HepG2 (cell line): ENCODE measurements around the gene BRAP. TPM values are rescaled to one million over a fixed set of nuclear protein-coding genes. Genes with fewer than 3 reads are reported as not detected.

ENCODE experiments used
- BATF2 ChIP-seq: sonication (generic); formaldehyde crosslinking; IDR thresholded peaks from 2 replicates; pipeline ENCODE4 v1.8.0; 2022; ENCODE audit warnings: mild to moderate bottlenecking, missing genetic modification reagents, moderate library complexity
- CCAR2 ChIP-seq: fragments of 200-400 bp; formaldehyde crosslinking; optimal IDR thresholded peaks from 2 replicates; pipeline ENCODE3; 2018; ENCODE audit warnings: low read depth, mild to moderate bottlenecking, low read length, moderate library complexity
- JUND ChIP-seq: sonication (generic); formaldehyde crosslinking; IDR thresholded peaks from 2 replicates; pipeline ENCODE4 v1.8.0; 2022; ENCODE audit warnings: mild to moderate bottlenecking, missing genetic modification reagents
- MXD4 ChIP-seq: IDR thresholded peaks from 2 replicates; pipeline ENCODE4 v1.6.1; 2016; ENCODE audit warnings: mild to moderate bottlenecking, missing biosample characterization, missing genetic modification reagents
- POLR2G ChIP-seq: fragments of 200-400 bp; formaldehyde crosslinking; IDR thresholded peaks from 2 replicates; pipeline ENCODE4 v1.6.1; 2018; ENCODE audit warnings: mild to moderate bottlenecking, low read depth, low read length, moderate library complexity
- TBP ChIP-seq: sonication (generic); formaldehyde crosslinking; IDR thresholded peaks from 2 replicates; pipeline ENCODE4 v1.5.0; 2020; ENCODE audit warnings: missing genetic modification reagents
- UBTF ChIP-seq: sonication (generic); formaldehyde crosslinking; IDR thresholded peaks from 2 replicates; pipeline ENCODE4 v1.4.0; 2020; ENCODE audit warnings: mild to moderate bottlenecking, missing genetic modification reagents
- ZNF709 ChIP-seq: sonication (generic); formaldehyde crosslinking; IDR thresholded peaks from 2 replicates; pipeline ENCODE4 v1.5.0; 2020; ENCODE audit warnings: mild to moderate bottlenecking, missing genetic modification reagents
- polyA plus RNA-seq, 8 experiments: library from polyadenylated mRNA; depleted of rRNA in 3 of 8; stranded (reverse) in 7 of 8; unstranded in 1 of 8; fragments of >200 nt; fragmentation: Illumina TruSeq in 4 of 8; extraction: Trizol in 4 of 8; gene quantifications; 2 replicates each; pipeline versions ENCODE4 v1.2.1 to v1.2.3, GENCODE V29; 2011 to 2016; ENCODE audit warnings: low read depth in 4 of 8, missing spikeins in 1 of 8, mixed read lengths in 1 of 8; ENCODE audit not compliant: insufficient read depth in 1 of 8
- total RNA-seq, 5 experiments: library from RNA; depleted of rRNA; stranded (reverse); fragments of >200 nt; fragmentation: Illumina TruSeq; extraction: Trizol; gene quantifications; 2 replicates each; pipeline ENCODE4 v1.2.3, GENCODE V29; 2016; ENCODE audit warnings: low read depth in 1 of 5
- TF ChIP-seq, protein P1 (sequence below): sonication (generic); formaldehyde crosslinking; IDR thresholded peaks from 2 replicates; pipeline ENCODE4 v1.9.0; 2022; ENCODE audit warnings: missing genetic modification reagents, mild to moderate bottlenecking, borderline replicate concordance
- TF ChIP-seq, protein P2 (sequence below): sonication (generic); formaldehyde crosslinking; IDR thresholded peaks from 2 replicates; pipeline ENCODE4 v1.4.0; 2020; ENCODE audit warnings: missing genetic modification reagents
- TF ChIP-seq, protein P3 (sequence below): sonication (generic); formaldehyde crosslinking; conservative IDR thresholded peaks from 2 replicates; pipeline ENCODE4 v1.8.0; 2022; ENCODE audit warnings: mild to moderate bottlenecking, moderate library complexity, missing genetic modification reagents
- TF ChIP-seq, protein P4 (sequence below): sonication (generic); formaldehyde crosslinking; IDR thresholded peaks from 2 replicates; pipeline ENCODE4 v1.5.0; 2020; ENCODE audit warnings: mild to moderate bottlenecking, missing genetic modification reagents
- TF ChIP-seq, protein P5 (sequence below): sonication (generic); formaldehyde crosslinking; IDR thresholded peaks from 2 replicates; pipeline ENCODE4 v1.5.1; 2020; ENCODE audit warnings: missing genetic modification reagents, mild to moderate bottlenecking, borderline replicate concordance

The BRAP gene
- total and polyA plus RNA-seq, 2 of the 13 experiments (the other 11 are each of a cell fraction or from before 2014, with no cell fraction given): 8.1 to 15.4 TPM

DNA sequence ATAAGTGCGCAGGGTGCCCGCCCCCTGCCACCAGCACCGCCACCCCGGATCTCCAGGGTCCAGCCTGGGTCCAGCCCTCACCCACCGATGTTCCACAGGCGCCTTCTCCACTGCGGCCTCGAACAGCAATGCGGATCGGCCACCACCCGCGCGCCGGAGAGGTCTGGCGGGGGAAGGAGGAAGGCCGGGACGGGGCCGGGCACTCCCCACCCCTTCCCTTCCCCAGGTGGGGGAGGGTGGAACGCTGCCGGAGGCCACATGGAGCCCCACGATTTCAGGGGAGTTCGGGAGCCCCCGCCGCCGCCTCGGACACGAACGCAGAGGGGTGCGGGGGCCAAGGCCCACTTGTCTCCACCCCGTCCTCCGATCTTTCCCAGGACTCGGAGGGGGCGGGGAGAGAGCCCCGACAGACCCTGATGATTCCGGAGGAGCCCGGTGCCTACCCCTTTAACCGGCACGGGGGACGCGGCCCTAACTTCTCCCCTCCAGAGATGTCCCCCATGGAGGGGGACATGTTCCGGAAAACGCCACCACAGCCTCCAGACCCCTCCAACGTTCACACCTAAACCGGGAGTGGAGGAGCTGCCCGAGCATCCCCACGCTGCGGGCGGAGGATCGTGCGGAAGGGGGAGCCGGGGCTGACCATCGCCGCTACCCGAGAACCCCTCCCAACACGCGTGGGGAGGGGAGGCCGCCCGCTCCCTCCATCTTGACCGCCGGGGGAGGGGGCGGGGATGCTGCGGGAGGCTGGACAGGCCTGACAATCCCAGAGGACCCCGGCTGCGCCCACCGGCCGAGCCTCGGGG, 87.7 kb downstream of the BRAP start (continued):
- TF ChIP-seq, protein P1, sequence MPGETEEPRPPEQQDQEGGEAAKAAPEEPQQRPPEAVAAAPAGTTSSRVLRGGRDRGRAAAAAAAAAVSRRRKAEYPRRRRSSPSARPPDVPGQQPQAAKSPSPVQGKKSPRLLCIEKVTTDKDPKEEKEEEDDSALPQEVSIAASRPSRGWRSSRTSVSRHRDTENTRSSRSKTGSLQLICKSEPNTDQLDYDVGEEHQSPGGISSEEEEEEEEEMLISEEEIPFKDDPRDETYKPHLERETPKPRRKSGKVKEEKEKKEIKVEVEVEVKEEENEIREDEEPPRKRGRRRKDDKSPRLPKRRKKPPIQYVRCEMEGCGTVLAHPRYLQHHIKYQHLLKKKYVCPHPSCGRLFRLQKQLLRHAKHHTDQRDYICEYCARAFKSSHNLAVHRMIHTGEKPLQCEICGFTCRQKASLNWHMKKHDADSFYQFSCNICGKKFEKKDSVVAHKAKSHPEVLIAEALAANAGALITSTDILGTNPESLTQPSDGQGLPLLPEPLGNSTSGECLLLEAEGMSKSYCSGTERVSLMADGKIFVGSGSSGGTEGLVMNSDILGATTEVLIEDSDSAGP (CRISPR knock-in tag): peak; percentile 90; the same call in 1 of the 2 replicates
- TF ChIP-seq, protein P2, sequence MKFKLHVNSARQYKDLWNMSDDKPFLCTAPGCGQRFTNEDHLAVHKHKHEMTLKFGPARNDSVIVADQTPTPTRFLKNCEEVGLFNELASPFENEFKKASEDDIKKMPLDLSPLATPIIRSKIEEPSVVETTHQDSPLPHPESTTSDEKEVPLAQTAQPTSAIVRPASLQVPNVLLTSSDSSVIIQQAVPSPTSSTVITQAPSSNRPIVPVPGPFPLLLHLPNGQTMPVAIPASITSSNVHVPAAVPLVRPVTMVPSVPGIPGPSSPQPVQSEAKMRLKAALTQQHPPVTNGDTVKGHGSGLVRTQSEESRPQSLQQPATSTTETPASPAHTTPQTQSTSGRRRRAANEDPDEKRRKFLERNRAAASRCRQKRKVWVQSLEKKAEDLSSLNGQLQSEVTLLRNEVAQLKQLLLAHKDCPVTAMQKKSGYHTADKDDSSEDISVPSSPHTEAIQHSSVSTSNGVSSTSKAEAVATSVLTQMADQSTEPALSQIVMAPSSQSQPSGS (CRISPR knock-in tag): no peak
- TF ChIP-seq, protein P3, sequence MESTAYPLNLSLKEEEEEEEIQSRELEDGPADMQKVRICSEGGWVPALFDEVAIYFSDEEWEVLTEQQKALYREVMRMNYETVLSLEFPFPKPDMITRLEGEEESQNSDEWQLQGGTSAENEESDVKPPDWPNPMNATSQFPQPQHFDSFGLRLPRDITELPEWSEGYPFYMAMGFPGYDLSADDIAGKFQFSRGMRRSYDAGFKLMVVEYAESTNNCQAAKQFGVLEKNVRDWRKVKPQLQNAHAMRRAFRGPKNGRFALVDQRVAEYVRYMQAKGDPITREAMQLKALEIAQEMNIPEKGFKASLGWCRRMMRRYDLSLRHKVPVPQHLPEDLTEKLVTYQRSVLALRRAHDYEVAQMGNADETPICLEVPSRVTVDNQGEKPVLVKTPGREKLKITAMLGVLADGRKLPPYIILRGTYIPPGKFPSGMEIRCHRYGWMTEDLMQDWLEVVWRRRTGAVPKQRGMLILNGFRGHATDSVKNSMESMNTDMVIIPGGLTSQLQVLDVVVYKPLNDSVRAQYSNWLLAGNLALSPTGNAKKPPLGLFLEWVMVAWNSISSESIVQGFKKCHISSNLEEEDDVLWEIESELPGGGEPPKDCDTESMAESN (CRISPR knock-in tag): peak; percentile 36; the same call in 1 of the 2 replicates
- no peak; the same call in 1 of the 2 replicates for TF ChIP-seq POLR2G
- TF ChIP-seq UBTF (CRISPR knock-in tag): peak; percentile 82
- no peak for TF ChIP-seq JUND (CRISPR knock-in tag)
- no peak for TF ChIP-seq TBP
- TF ChIP-seq ZNF709 (CRISPR knock-in tag): no peak
- 0 out of 2 replicates have a peak, but pooled peaks have one; percentile 2 for TF ChIP-seq BATF2 (CRISPR knock-in tag)
- TF ChIP-seq, protein P4, sequence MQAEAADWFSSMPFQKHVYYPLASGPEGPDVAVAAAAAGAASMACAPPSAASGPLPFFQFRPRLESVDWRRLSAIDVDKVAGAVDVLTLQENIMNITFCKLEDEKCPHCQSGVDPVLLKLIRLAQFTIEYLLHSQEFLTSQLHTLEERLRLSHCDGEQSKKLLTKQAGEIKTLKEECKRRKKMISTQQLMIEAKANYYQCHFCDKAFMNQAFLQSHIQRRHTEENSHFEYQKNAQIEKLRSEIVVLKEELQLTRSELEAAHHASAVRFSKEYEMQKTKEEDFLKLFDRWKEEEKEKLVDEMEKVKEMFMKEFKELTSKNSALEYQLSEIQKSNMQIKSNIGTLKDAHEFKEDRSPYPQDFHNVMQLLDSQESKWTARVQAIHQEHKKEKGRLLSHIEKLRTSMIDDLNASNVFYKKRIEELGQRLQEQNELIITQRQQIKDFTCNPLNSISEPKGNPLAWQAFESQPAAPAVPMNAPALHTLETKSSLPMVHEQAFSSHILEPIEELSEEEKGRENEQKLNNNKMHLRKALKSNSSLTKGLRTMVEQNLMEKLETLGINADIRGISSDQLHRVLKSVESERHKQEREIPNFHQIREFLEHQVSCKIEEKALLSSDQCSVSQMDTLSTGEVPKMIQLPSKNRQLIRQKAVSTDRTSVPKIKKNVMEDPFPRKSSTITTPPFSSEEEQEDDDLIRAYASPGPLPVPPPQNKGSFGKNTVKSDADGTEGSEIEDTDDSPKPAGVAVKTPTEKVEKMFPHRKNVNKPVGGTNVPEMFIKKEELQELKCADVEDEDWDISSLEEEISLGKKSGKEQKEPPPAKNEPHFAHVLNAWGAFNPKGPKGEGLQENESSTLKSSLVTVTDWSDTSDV (CRISPR knock-in tag): no peak
- TF ChIP-seq CCAR2: no peak
- TF ChIP-seq, protein P5, sequence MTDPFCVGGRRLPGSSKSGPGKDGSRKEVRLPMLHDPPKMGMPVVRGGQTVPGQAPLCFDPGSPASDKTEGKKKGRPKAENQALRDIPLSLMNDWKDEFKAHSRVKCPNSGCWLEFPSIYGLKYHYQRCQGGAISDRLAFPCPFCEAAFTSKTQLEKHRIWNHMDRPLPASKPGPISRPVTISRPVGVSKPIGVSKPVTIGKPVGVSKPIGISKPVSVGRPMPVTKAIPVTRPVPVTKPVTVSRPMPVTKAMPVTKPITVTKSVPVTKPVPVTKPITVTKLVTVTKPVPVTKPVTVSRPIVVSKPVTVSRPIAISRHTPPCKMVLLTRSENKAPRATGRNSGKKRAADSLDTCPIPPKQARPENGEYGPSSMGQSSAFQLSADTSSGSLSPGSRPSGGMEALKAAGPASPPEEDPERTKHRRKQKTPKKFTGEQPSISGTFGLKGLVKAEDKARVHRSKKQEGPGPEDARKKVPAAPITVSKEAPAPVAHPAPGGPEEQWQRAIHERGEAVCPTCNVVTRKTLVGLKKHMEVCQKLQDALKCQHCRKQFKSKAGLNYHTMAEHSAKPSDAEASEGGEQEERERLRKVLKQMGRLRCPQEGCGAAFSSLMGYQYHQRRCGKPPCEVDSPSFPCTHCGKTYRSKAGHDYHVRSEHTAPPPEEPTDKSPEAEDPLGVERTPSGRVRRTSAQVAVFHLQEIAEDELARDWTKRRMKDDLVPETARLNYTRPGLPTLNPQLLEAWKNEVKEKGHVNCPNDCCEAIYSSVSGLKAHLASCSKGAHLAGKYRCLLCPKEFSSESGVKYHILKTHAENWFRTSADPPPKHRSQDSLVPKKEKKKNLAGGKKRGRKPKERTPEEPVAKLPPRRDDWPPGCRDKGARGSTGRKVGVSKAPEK (CRISPR knock-in tag): no peak
- no peak for TF ChIP-seq MXD4
